ENCODE measurements around the gene FRMD5.

Gene FRMD5

DNA sequence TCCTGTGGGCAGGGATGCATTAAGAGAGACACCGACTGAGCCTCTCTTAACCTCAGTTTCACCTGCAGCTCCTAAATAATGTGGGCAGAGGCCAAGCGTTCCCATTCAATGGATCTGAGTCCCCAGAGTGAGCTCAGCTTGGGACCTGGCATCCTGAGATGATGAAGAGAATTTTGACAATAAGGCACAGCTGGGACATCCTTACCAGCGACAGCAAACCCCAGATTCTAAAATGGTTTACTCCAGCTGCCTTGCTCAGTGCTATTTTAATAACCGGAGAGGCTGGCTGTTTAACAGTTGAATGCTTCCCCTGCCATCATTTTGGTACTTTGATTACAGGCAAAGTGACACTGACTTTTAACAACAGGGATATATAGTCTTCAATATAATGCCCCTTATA, 244.5 kb downstream of the FRMD5 start:
- TF ChIP-seq, protein P1, sequence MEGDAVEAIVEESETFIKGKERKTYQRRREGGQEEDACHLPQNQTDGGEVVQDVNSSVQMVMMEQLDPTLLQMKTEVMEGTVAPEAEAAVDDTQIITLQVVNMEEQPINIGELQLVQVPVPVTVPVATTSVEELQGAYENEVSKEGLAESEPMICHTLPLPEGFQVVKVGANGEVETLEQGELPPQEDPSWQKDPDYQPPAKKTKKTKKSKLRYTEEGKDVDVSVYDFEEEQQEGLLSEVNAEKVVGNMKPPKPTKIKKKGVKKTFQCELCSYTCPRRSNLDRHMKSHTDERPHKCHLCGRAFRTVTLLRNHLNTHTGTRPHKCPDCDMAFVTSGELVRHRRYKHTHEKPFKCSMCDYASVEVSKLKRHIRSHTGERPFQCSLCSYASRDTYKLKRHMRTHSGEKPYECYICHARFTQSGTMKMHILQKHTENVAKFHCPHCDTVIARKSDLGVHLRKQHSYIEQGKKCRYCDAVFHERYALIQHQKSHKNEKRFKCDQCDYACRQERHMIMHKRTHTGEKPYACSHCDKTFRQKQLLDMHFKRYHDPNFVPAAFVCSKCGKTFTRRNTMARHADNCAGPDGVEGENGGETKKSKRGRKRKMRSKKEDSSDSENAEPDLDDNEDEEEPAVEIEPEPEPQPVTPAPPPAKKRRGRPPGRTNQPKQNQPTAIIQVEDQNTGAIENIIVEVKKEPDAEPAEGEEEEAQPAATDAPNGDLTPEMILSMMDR (IDR thresholded peaks at IDR 0.05; ENCODE audit: extremely low read depth, insufficient read depth, missing control alignments): no peak
- in situ Hi-C loops (cut with MboI; ENCODE audit: low pct_unique_long_range_greater_than_20kb, low sequenced_read_pairs, unreplicated experiment): no loop called here
- DNase-seq (ENCODE audit: low spot score): no peak

DNA sequence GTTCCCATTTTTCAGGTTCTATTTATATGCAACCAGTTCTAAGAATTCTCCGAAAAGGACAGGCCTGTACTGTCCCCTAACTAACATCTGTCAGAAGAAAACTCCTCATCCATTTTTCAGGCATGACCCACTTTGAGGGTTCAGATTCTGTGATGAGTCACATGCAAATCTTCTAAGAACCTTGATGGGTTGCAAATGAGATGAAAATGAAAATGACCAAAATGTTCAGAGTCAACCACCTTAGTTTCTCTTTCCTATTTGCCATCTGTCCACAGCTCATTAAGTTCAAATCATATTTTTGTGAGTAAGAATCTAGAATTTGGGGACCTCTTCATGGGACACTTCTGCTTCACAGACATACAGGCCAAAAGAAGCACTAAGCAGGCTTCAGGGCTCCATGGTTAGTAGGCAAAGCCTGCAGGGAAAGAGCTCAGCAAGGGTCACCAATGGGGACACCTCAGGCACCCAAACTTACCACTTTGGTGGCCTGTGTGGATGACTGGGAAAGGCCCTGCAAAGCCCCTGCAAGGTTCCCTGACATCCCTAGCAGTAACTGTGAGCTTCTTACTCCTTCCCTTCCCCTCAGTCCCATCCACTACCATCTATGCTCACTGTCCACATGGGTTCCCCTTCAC, 246.3 kb downstream of the FRMD5 start:
- in situ Hi-C loops (cut with MboI; ENCODE audit: low pct_unique_long_range_greater_than_20kb, low sequenced_read_pairs, unreplicated experiment): no loop called here
- DNase-seq (ENCODE audit: low spot score): peak; percentile 46

DNA sequence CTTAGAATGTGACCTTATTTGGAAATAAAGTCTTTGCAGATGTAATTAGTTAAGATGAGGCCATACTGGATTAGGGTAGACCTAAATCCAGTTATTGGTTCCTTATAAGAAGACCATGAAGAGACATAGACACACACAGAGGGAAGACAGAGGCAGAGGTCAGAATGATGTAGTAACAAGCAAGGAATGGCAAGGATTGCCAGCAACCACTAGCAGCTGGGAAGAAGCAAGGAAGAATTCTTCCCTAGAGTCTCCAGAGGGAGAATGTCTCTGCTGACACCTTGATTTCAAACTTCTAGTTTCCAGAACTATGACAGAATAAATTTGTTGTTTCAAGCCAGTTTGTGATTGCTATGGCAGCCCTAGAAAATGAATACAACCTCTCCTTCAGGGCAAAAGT, 251.6 kb downstream of the FRMD5 start:
- TF ChIP-seq, protein P1 (IDR thresholded peaks at IDR 0.05; ENCODE audit: extremely low read depth, insufficient read depth, missing control alignments): no peak
- DNase-seq (ENCODE audit: low spot score): no peak
- in situ Hi-C loops (cut with MboI; ENCODE audit: low pct_unique_long_range_greater_than_20kb, low sequenced_read_pairs, unreplicated experiment): no loop called here

More for the DNA sequence above, 246.3 kb downstream of the FRMD5 start:
- TF ChIP-seq, protein P1 (IDR thresholded peaks at IDR 0.05; ENCODE audit: extremely low read depth, insufficient read depth, missing control alignments): no peak

- in situ Hi-C loops (cut with MboI; ENCODE audit: low pct_unique_long_range_greater_than_20kb, low sequenced_read_pairs, unreplicated experiment): no loop called here
- TF ChIP-seq, protein P1 (IDR thresholded peaks at IDR 0.05; ENCODE audit: extremely low read depth, insufficient read depth, missing control alignments): no peak
- DNase-seq (ENCODE audit: low spot score): no peak
Measured at GRCh38 chr15:43942194-43942593, 252.9 kb downstream of the FRMD5 start.

- TF ChIP-seq, protein P1 (IDR thresholded peaks at IDR 0.05; ENCODE audit: extremely low read depth, insufficient read depth, missing control alignments): no peak
- DNase-seq (ENCODE audit: low spot score): peak; percentile 39
- in situ Hi-C loops (cut with MboI; ENCODE audit: low pct_unique_long_range_greater_than_20kb, low sequenced_read_pairs, unreplicated experiment): no loop called here
Measured at GRCh38 chr15:43941555-43941954, 253.5 kb downstream of the FRMD5 start.

GRCh38 chr15:43941071-43941470, 254.0 kb downstream of the FRMD5 start:
- TF ChIP-seq, protein P1 (IDR thresholded peaks at IDR 0.05; ENCODE audit: extremely low read depth, insufficient read depth, missing control alignments): no peak
- no peak for DNase-seq (ENCODE audit: low spot score)
- in situ Hi-C loops (cut with MboI; ENCODE audit: low pct_unique_long_range_greater_than_20kb, low sequenced_read_pairs, unreplicated experiment): no loop called here
